HL-60/S4 treated with phorbol 12-myristate 13-acetate at 8.2 ng/mL for 4 days and 3 days (cell line): Measurements from ENCODE around the gene SYNE4.
"Not testable (repeated sequence)": the region's sequence is repeated elsewhere in the genome, so short reads cannot be mapped to it uniquely, and the experiment has no call there.

ENCODE experiments used
- in situ Hi-C: fragments of 300-500 bp; cut with MboI; formaldehyde crosslinking; loops from 2 replicates; pipeline ENCODE4 v1.15.0; 2022; ENCODE audit warnings: low sequenced_read_pairs

SYNE4 gene, protein sequence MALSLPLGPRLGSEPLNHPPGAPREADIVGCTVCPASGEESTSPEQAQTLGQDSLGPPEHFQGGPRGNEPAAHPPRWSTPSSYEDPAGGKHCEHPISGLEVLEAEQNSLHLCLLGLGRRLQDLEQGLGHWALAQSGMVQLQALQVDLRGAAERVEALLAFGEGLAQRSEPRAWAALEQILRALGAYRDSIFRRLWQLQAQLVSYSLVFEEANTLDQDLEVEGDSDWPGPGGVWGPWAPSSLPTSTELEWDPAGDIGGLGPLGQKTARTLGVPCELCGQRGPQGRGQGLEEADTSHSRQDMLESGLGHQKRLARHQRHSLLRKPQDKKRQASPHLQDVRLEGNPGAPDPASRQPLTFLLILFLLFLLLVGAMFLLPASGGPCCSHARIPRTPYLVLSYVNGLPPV

DNA sequence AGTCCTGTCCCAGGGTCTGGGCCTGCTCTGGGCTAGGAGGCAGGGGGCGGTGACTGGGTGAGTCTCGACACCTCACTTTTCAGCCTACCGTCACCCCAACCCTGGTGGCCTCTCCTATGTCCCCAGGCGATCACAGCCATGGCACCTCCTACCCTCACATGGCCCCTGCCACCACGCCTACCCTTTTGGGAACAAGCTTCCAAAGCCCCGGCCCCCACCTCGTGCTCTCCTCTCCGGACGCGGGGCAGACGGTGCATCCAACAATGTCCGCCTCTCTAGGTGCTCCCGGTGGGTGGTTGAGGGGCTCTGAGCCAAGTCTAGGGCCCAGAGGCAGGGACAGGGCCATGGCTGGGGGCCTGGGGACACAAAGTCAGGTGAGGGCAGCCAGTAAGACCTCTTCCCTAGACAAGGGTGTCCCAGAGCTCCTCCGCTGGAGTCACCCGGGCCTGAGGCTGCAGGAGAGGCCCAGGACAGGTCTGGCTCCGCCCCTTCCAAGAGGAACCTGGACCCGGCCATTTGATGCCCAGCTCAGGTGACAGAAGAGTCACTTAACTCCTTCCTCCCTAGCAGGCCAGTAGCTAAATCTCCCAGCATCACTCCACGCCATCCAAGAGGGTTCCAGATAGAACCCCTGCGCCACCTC, at the start of gene SYNE4:
Gene SYNE4 (minus strand): TSS at position 478 of the 643 bp plus-strand sequence. CDS start 132 bp downstream, at position 346.
- in situ Hi-C loops, result no loop called here

- in situ Hi-C loops, result no loop called here
These were observed 46.4 kb upstream of the SYNE4 start, which contains the start of gene WDR62 for GRCh38 chr19:36054733-36055686. Gene WDR62, plus strand, starts transcription at chr19:36054897. Its CDS starts 75 bp downstream, at chr19:36054972.

- in situ Hi-C loops, result no loop called here
These were observed 45.6 kb upstream of the SYNE4 start, which contains the start of gene THAP8 for GRCh38 chr19:36054119-36054732. Gene THAP8, minus strand, starts transcription at chr19:36054285. Its CDS starts 68 bp downstream, at chr19:36054217.

GRCh38 chr19:36051637-36052036, 43.0 kb upstream of the SYNE4 start:
- in situ Hi-C loops, result no loop called here

DNA sequence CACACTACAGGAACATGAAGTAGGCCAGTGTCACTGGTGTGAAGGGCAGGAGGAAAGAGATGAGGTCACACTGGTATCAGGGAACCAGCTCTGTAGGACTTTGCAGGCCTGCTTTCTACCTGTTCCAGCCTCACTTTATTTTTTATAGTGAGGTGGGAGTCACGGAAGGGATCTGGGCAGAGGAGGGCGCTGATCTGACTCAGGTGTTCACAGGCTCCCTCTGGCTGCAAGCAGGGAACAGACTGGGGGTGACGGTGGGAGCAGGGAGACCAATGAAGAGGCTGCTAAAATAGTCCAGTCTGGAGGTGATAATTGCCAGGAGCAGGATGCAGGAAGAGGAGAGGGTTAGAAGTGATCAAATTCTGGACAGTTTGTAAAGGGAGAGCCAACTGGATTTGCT, 42.6 kb upstream of the SYNE4 start:
- in situ Hi-C loops, result no loop called here

- in situ Hi-C loops, result no loop called here
These were observed 40.6 kb upstream of the SYNE4 start for GRCh38 chr19:36049080-36049698.

DNA sequence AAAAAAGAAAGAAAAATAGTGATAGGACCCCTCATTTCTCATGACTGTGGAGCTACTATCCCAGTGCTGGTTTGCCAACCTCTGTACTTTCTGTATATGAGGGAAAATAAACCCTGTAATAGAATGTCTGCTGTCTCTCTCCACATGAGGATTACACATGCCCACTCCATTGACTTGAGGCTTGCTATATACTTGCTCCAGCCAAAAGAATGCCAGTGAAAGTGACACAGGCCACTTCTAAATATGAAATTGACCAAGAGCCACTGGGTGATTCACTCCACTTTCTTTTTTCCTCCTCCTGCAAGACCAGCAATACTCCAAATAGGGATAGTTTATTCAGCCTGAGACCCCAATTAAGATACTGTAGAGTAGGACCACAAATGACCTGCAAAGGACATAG, 39.2 kb upstream of the SYNE4 start:
- in situ Hi-C loops, result no loop called here

DNA sequence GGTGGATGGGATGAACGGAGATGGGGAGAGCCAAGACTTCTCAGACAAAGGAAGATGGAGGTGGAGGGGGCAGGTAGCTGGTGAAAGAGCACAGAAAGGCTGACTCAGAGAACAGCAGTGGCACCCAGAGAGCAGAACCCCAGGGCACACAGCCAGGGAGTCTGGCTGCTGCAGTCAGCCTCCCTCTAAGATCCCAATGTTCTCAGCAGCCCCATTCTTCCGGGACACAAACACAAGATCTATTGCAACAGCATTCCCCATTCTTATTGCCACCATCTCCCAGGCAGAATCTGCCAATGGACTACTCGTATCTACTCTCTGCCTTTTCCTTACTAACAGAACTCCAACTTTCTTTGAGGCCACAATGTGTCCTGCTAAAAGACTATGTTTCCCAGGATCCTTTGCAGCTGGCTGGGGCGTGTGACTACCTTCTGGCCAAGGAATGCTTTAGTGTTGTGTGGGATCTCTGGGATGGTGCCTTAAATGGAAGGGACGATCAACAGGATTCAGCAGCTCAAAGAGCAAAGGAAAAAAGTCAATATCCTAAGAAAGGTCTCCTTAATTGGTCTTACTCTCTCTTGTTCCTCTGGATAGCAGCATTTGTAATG, 37.9 kb upstream of the SYNE4 start:
- in situ Hi-C loops, result no loop called here

DNA sequence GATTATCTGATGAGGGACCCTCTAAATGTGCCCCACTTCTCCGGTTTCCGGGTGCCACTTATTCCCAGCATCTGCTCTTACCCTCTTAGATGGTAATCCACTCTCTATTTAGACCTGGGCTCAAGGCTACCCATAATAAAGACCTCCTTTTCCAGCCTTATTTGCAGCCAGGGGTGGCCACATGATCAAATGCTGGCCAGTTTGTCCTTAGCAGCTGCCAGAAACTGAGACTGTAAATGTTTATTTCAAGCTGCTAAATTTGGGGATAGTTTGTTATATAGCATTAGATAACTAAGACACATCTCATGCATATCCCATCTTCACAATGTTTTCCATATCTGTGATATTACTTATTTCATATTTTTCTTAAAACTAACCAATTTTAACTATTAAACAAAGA, 35.3 kb upstream of the SYNE4 start:
- in situ Hi-C loops, result no loop called here

DNA sequence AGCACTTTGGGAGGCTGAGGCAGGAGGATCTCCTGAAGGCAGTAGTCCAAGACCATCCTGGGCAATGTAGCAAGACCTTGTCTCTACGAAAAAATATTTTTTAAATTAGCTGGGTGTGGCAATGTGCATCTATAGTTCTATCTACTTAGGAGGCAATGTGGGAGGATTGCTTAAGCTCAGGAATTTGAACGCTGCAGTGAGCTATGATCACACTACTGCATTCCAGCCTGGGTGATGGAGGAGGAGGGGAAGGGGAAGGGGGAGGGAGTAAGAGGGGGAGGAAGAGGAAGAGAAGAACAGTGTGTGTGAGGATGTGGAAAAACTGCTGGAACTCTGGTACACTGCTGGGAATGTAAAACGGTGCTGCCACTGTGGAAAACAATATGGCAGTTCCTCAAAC, 33.2 kb upstream of the SYNE4 start:
- in situ Hi-C loops, result no loop called here

GRCh38 chr19:36041092-36041491, 32.5 kb upstream of the SYNE4 start:
- in situ Hi-C loops, result not testable (repeated sequence)

DNA sequence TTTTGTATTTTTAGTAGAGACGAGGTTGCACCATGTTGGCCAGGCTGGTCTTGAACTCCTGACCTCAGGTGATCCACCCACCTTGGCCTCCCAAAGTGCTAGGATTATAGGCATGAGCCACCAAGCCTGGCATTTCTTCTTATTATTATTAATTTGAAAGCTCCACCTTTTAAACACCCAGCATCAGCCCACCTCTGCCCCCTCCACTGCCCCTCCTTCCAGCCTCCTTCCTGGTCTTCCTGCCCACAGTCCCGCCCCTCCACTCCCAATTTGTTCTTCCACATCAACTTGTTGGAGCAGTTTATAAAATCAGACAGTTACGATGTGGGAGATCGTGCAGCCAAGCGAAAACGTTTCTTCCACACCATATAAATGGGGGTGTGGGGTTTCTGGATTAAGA, 31.9 kb upstream of the SYNE4 start:
- in situ Hi-C loops, result no loop called here

- in situ Hi-C loops, result no loop called here
These were observed 23.9 kb upstream of the SYNE4 start, which contains the start of gene CLIP3 for GRCh38 chr19:36032251-36033104. Gene CLIP3, minus strand, starts transcription at chr19:36032873. Its CDS starts 516 bp downstream, at chr19:36032357.

DNA sequence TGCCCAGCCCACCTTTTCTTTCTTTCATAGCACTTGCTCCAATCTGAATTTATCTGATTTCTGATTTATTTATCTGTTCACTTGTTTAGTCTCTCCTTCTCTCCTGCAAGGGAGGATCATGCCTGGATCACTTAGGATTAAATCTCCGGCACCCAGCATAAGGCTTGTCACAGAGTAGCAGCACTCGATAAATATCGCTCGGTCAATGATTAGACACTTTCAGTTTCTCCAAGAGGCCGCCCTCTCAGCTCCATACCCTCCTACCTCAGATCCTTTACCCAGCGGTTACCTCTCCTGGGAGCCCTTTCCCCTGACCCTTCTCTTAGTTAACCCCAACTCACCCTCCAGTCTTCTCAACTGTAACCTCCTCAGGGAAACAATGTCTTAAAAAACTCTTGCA, 22.7 kb upstream of the SYNE4 start:
- in situ Hi-C loops, result no loop called here

GRCh38 chr19:36030264-36031148, 21.9 kb upstream of the SYNE4 start:
- in situ Hi-C loops, result no loop called here

DNA sequence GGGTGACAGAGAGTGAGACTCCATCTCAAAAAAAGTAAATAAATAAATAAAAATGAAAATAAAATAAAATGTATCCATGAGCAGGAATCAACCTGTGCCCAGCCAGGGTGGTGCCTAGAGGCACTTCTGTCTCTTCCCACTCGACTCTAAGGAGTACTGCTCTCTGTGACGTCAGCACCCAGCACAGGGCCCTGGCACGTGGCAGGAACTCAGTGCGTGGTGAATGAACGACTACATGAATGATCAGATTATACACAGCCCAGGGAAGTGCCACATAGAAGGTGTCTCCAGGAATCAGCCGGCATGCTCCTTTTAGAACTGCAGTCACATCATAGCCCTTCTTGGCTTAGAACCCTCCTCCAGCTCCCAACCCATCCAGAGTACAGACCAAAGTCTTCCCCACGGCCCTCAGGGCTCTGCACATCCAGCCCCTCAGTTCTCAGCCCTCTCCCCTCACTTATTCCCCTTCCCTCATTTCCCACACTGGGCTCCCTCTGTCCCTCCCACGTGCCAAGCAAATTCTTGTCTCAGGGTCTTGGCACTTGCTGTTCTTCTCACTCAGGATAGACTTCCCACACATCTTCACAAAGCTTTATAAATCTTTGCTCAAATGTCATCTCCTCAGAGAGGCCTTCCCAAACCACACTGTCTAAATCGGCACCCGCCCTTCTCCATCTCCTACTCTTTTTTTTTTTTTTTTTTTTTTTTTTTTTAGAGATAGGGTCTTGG, 19.9 kb upstream of the SYNE4 start:
- in situ Hi-C loops, result no loop called here

- in situ Hi-C loops, result no loop called here
These were observed 19.1 kb upstream of the SYNE4 start for GRCh38 chr19:36027696-36028095.
